Measurements from ENCODE around the gene NAP1L4. TPM values are rescaled to one million over a fixed set of nuclear protein-coding genes. Genes with fewer than 3 reads are reported as not detected.

The NAP1L4 gene
- total RNA-seq, 1 donor from 2014 or later: 172 TPM

GRCh38 chr11:2963112-2963754, 28.9 kb downstream of the NAP1L4 start:
- Mint-ChIP-seq H3K27ac (no peak overlapping the region), H3K36me3 (peaks cover 66% of the 10 kb centered on the region), H3K27me3 (no peaks in the 10 kb centered on the region), H3K4me1 (ENCODE audit: unreplicated experiment) (no peaks in the 10 kb centered on the region), H3K4me3 (no peak overlapping the region), H3K9me3 (no peaks in the 10 kb centered on the region)
- TF ChIP-seq, protein P1, sequence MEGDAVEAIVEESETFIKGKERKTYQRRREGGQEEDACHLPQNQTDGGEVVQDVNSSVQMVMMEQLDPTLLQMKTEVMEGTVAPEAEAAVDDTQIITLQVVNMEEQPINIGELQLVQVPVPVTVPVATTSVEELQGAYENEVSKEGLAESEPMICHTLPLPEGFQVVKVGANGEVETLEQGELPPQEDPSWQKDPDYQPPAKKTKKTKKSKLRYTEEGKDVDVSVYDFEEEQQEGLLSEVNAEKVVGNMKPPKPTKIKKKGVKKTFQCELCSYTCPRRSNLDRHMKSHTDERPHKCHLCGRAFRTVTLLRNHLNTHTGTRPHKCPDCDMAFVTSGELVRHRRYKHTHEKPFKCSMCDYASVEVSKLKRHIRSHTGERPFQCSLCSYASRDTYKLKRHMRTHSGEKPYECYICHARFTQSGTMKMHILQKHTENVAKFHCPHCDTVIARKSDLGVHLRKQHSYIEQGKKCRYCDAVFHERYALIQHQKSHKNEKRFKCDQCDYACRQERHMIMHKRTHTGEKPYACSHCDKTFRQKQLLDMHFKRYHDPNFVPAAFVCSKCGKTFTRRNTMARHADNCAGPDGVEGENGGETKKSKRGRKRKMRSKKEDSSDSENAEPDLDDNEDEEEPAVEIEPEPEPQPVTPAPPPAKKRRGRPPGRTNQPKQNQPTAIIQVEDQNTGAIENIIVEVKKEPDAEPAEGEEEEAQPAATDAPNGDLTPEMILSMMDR (conservative IDR thresholded peaks at IDR 0.05): no peak
- no peak for DNase-seq (ENCODE audit: extremely low spot score, unreplicated experiment)

GRCh38 chr11:2961080-2961479, 31.0 kb downstream of the NAP1L4 start:
- Mint-ChIP-seq H3K9me3 (no peaks in the 10 kb centered on the region), H3K27ac (no peak overlapping the region), H3K36me3 (peaks cover 53% of the 10 kb centered on the region)

GRCh38 chr11:2960139-2960538, 32.0 kb downstream of the NAP1L4 start:
- no peaks in the 10 kb centered on the region for H3K27me3 Mint-ChIP-seq
- no peaks in the 10 kb centered on the region for H3K9me3 Mint-ChIP-seq
- TF ChIP-seq, protein P1 (conservative IDR thresholded peaks at IDR 0.05): no peak
- peaks cover 3% of the 10 kb centered on the region for H3K4me1 Mint-ChIP-seq (ENCODE audit: unreplicated experiment)
- no peak for DNase-seq (ENCODE audit: extremely low spot score, unreplicated experiment)
- H3K27ac Mint-ChIP-seq: no peak overlapping the region
- no peak overlapping the region for H3K4me3 Mint-ChIP-seq
- peaks cover 55% of the 10 kb centered on the region for H3K36me3 Mint-ChIP-seq

More at GRCh38 chr11:2961080-2961479, 31.0 kb downstream of the NAP1L4 start:
- Mint-ChIP-seq H3K4me1 (ENCODE audit: unreplicated experiment) (no peaks in the 10 kb centered on the region), H3K4me3 (no peak overlapping the region), H3K27me3 (no peaks in the 10 kb centered on the region)
- TF ChIP-seq, protein P1 (conservative IDR thresholded peaks at IDR 0.05): no peak
- DNase-seq (ENCODE audit: extremely low spot score, unreplicated experiment): no peak

DNA sequence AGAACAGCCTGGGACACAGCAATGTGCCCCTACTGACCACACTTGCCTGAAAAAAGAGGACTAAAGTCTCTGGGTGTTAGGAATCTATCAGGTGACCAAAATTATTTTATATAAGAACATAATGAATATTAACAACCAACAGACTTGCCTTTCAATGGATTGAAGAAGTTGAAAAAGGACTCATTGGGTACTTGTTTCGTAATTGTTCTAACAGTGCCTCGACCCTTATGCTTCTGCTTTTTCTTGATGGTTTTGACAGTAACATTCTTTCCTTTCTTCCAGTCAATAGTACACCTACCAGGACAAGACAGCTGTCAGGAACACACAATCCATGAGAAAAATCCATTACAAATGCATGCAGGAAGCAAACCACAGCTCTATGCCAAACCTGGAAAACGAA, 33.9 kb downstream of the NAP1L4 start:
- DNase-seq (ENCODE audit: extremely low spot score, unreplicated experiment): no peak
- Mint-ChIP-seq H3K36me3 (peaks cover 53% of the 10 kb centered on the region), H3K4me3 (no peak overlapping the region), H3K4me1 (ENCODE audit: unreplicated experiment) (peaks cover 3% of the 10 kb centered on the region), H3K27me3 (no peaks in the 10 kb centered on the region), H3K27ac (no peak overlapping the region), H3K9me3 (no peaks in the 10 kb centered on the region)
- TF ChIP-seq, protein P1 (conservative IDR thresholded peaks at IDR 0.05): no peak

- no peak overlapping the region for H3K27ac Mint-ChIP-seq
- H3K36me3 Mint-ChIP-seq: peaks cover 45% of the 10 kb centered on the region
- H3K4me3 Mint-ChIP-seq: no peak overlapping the region
- no peaks in the 10 kb centered on the region for H3K9me3 Mint-ChIP-seq
- no peak for DNase-seq (ENCODE audit: extremely low spot score, unreplicated experiment)
- H3K4me1 Mint-ChIP-seq (ENCODE audit: unreplicated experiment): peaks cover 3% of the 10 kb centered on the region
- no peaks in the 10 kb centered on the region for H3K27me3 Mint-ChIP-seq
- TF ChIP-seq, protein P1 (conservative IDR thresholded peaks at IDR 0.05): no peak
Observed at GRCh38 chr11:2955906-2956476, 36.1 kb downstream of the NAP1L4 start.

Measured in type B pancreatic cell (in vitro differentiated cells).